Measurements from ENCODE around the gene FBH1.
A peak's percentile ranks its signal among the peaks of the same experiment; 100 is the strongest.

Gene FBH1

GRCh38 chr10:5869156-5869555, 20.9 kb upstream of the FBH1 start:
- H3K79me2 ChIP-seq (ENCODE audit: control insufficient read depth, low read length): no peaks in the 10 kb centered on the region
- H3K9me3 ChIP-seq (ENCODE audit: control insufficient read depth, insufficient read depth, low read length): peaks cover 4% of the 10 kb centered on the region; the same call in 1 of the 2 replicates
- no peaks in the 10 kb centered on the region for H4K20me1 ChIP-seq (ENCODE audit: control insufficient read depth, insufficient read depth, low read depth, low read length)
- H3K27ac ChIP-seq (ENCODE audit: low read depth, low read length): no peak overlapping the region
- no peaks in the 10 kb centered on the region for H3F3A ChIP-seq (ENCODE audit: control insufficient read depth, insufficient read depth)
- no peaks in the 10 kb centered on the region for H3K9me2 ChIP-seq (replicated peaks; ENCODE audit: control insufficient read depth, low read length)
- TF ChIP-seq CTCF (IDR thresholded peaks at IDR 0.05; ENCODE audit: low read depth, low read length, poor library complexity, severe bottlenecking) (no peak), EZH2phosphoT487 (IDR thresholded peaks at IDR 0.05; ENCODE audit: borderline replicate concordance, low read length) (no peak)
- no peaks in the 10 kb centered on the region for H3K27me3 ChIP-seq (ENCODE audit: control insufficient read depth, low read length)
- no peaks in the 10 kb centered on the region; the same call in 1 of the 2 replicates for H3K36me3 ChIP-seq (ENCODE audit: control insufficient read depth, low read length)
- H3K4me3 ChIP-seq (ENCODE audit: low read length): no peak overlapping the region
- H3K4me2 ChIP-seq (ENCODE audit: low read length): no peak overlapping the region
- H3K4me1 ChIP-seq (ENCODE audit: control insufficient read depth, low read length): peaks cover 25% of the 10 kb centered on the region

GRCh38 chr10:5871596-5871995, 18.4 kb upstream of the FBH1 start:
- H3K9me2 ChIP-seq (replicated peaks; ENCODE audit: control insufficient read depth, low read length): no peaks in the 10 kb centered on the region
- H3K79me2 ChIP-seq (ENCODE audit: control insufficient read depth, low read length): no peaks in the 10 kb centered on the region
- peaks cover 23% of the 10 kb centered on the region for H3K4me1 ChIP-seq (ENCODE audit: control insufficient read depth, low read length)
- H3K27ac ChIP-seq (ENCODE audit: low read depth, low read length): no peak overlapping the region
- H4K20me1 ChIP-seq (ENCODE audit: control insufficient read depth, insufficient read depth, low read depth, low read length): no peaks in the 10 kb centered on the region
- H3K27me3 ChIP-seq (ENCODE audit: control insufficient read depth, low read length): no peaks in the 10 kb centered on the region
- H3K36me3 ChIP-seq (ENCODE audit: control insufficient read depth, low read length): peaks cover 6% of the 10 kb centered on the region
- H3K4me3 ChIP-seq (ENCODE audit: low read length): no peak overlapping the region
- peaks cover 6% of the 10 kb centered on the region; the same call in 1 of the 2 replicates for H3F3A ChIP-seq (ENCODE audit: control insufficient read depth, insufficient read depth)
- TF ChIP-seq EZH2phosphoT487 (IDR thresholded peaks at IDR 0.05; ENCODE audit: borderline replicate concordance, low read length) (no peak), CTCF (IDR thresholded peaks at IDR 0.05; ENCODE audit: low read depth, low read length, poor library complexity, severe bottlenecking) (no peak)
- H3K4me2 ChIP-seq (ENCODE audit: low read length): no peak overlapping the region
- H3K9me3 ChIP-seq (ENCODE audit: control insufficient read depth, insufficient read depth, low read length): peaks cover 4% of the 10 kb centered on the region; the same call in 1 of the 2 replicates

- Histone ChIP-seq H3K4me1 (ENCODE audit: control insufficient read depth, low read length) (peaks cover 16% of the 10 kb centered on the region), H3F3A (ENCODE audit: control insufficient read depth, insufficient read depth) (peaks cover 6% of the 10 kb centered on the region; the same call in 1 of the 2 replicates), H3K27me3 (ENCODE audit: control insufficient read depth, low read length) (no peaks in the 10 kb centered on the region), H3K36me3 (ENCODE audit: control insufficient read depth, low read length) (peaks cover 21% of the 10 kb centered on the region), H3K4me3 (ENCODE audit: low read length) (peak overlapping the region; percentile 50), H3K79me2 (ENCODE audit: control insufficient read depth, low read length) (no peaks in the 10 kb centered on the region), H3K9me3 (ENCODE audit: control insufficient read depth, insufficient read depth, low read length) (peaks cover 4% of the 10 kb centered on the region; the same call in 1 of the 2 replicates), H4K20me1 (ENCODE audit: control insufficient read depth, insufficient read depth, low read depth, low read length) (no peaks in the 10 kb centered on the region), H3K9me2 (replicated peaks; ENCODE audit: control insufficient read depth, low read length) (no peaks in the 10 kb centered on the region), H3K27ac (ENCODE audit: low read depth, low read length) (peak overlapping the region; percentile 52), H3K4me2 (ENCODE audit: low read length) (peak overlapping the region; percentile 65)
- TF ChIP-seq CTCF (IDR thresholded peaks at IDR 0.05; ENCODE audit: low read depth, low read length, poor library complexity, severe bottlenecking) (peak; percentile 77), EZH2phosphoT487 (IDR thresholded peaks at IDR 0.05; ENCODE audit: borderline replicate concordance, low read length) (no peak)
Measured at GRCh38 chr10:5873515-5873995, 16.5 kb upstream of the FBH1 start.

Measured in DOHH2 (cell line).